NCI-H1417 treated with DMSO at 0.1 percent for 48 hours (cell line): Measurements from ENCODE around the gene RAB11FIP4.
"Not testable (repeated sequence)": the region's sequence is repeated elsewhere in the genome, so short reads cannot be mapped to it uniquely, and the experiment has no call there.

Experiments used
- DNase-seq: peaks from one replicate; lab custom pipeline; 2025; lab: John Stamatoyannopoulos, UW

The RAB11FIP4 gene, protein sequence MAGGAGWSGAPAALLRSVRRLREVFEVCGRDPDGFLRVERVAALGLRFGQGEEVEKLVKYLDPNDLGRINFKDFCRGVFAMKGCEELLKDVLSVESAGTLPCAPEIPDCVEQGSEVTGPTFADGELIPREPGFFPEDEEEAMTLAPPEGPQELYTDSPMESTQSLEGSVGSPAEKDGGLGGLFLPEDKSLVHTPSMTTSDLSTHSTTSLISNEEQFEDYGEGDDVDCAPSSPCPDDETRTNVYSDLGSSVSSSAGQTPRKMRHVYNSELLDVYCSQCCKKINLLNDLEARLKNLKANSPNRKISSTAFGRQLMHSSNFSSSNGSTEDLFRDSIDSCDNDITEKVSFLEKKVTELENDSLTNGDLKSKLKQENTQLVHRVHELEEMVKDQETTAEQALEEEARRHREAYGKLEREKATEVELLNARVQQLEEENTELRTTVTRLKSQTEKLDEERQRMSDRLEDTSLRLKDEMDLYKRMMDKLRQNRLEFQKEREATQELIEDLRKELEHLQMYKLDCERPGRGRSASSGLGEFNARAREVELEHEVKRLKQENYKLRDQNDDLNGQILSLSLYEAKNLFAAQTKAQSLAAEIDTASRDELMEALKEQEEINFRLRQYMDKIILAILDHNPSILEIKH

DNA sequence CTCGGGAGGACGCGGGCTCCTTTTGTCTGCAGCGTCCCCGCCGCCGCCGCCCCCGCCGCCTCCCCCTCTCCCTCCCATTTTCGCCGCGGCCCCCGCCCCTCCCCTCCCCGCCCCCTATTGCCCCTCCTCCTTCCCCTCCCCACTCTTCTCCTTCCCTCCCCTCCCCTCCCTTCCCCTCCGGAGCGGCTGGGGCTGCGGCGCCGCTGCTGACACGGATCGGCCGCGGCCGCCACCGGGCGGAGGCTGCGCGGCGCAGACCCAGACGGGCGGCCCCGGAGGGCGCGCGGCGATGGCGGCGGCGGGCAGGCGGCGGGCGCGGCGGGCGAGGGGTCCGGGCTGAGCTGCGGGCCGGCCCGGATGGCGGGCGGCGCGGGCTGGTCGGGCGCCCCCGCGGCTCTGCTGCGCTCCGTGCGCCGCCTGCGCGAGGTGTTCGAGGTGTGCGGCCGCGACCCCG, at the start of gene RAB11FIP4:
Gene RAB11FIP4 (plus strand): TSS at position 180 of the 454 bp plus-strand sequence. CDS start 178 bp downstream, at position 358.
- no peak for DNase-seq

- not testable (repeated sequence) for DNase-seq
Observed at GRCh38 chr17:31345191-31345747, 46.2 kb upstream of the RAB11FIP4 start.

GRCh38 chr17:31349454-31349853, 42.0 kb upstream of the RAB11FIP4 start:
- DNase-seq: no peak

GRCh38 chr17:31355935-31356334, 35.5 kb upstream of the RAB11FIP4 start:
- DNase-seq: no peak

- no peak for DNase-seq
Observed at GRCh38 chr17:31357091-31357490, 34.4 kb upstream of the RAB11FIP4 start.

GRCh38 chr17:31357839-31358394, 33.6 kb upstream of the RAB11FIP4 start:
- no peak for DNase-seq

- no peak for DNase-seq
Observed at GRCh38 chr17:31364012-31364411, 27.5 kb upstream of the RAB11FIP4 start.

- DNase-seq: no peak
Observed at GRCh38 chr17:31366088-31366487, 25.4 kb upstream of the RAB11FIP4 start.

- no peak for DNase-seq
Observed at GRCh38 chr17:31369266-31369665, 22.2 kb upstream of the RAB11FIP4 start.

DNA sequence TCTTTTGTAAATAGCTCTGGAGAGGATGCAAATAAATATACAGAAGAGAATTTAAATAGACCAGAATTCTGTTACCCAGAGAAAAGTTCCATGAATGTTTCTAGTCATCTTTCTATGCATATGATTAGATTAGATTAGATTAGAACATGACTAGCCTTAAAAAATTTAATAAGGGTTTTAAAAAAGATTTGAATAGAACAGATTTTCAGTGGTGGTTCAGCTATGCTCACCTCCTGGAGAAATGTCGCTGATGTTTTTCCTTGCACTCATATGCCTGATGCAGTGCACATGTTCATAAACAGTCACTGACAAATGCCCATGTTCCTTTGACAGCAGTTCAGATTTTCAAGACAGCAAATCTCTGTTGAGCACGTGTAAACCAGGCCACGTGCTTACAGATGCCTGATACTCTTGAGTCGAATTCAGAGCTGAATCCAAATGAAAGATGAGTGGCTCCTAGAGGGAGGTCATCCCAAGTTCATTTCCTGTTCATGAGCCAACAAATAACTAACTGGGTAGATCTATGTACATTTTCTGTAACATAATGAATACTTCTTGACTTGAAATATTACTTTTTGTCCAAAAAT, 19.9 kb upstream of the RAB11FIP4 start:
- DNase-seq: no peak

- DNase-seq: no peak
Observed at GRCh38 chr17:31373150-31374093, 18.1 kb upstream of the RAB11FIP4 start.

GRCh38 chr17:31374094-31374447, 17.4 kb upstream of the RAB11FIP4 start:
- DNase-seq: no peak

- no peak for DNase-seq
Observed at GRCh38 chr17:31374503-31374902, 17.0 kb upstream of the RAB11FIP4 start.

DNA sequence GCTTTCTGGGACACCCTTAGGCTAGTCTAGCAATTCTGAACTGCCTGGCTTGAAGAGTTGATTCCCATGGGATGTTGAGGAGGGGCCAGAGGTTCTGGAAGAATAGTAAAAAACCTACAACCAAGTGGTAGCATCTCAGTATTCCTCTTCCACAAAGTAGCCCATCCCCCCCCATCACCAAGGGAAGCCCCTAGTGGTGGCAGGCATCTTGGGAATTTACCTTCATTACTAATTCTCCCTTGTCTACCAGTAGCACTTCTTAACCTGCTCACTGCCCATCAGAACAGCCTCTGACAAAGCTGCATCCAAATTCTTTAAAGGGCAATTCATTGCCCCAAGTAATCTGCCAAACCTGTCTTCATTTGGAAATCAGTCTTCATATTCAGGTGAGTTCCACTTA, 12.8 kb upstream of the RAB11FIP4 start:
- DNase-seq: no peak

- DNase-seq: no peak
Observed at GRCh38 chr17:31379597-31380205, 11.8 kb upstream of the RAB11FIP4 start.

DNA sequence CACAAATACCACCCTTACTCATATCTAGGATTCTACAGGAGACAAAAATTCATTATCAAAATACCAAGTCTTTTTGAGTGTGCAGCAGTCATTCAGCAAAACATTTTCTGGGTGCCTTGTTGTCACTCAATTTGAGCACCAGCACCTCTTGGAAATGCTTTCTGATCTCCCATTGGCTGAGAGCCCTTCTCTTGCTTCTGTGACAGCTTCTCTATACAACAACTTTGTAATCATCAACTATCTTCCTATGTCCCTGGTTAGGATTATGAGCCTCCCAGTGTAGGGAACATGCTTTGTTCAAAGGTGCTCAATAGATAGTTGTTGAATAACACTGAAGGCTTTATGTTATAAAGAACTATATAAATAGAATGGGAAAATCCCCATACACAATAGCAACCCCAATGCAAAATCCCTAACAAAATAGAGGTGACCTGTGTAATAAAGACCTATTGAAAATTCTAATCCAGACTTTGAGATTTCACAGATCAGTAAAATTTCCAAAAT, 10.3 kb upstream of the RAB11FIP4 start:
- no peak for DNase-seq

GRCh38 chr17:31382668-31383275, 8.7 kb upstream of the RAB11FIP4 start:
- not testable (repeated sequence) for DNase-seq

DNA sequence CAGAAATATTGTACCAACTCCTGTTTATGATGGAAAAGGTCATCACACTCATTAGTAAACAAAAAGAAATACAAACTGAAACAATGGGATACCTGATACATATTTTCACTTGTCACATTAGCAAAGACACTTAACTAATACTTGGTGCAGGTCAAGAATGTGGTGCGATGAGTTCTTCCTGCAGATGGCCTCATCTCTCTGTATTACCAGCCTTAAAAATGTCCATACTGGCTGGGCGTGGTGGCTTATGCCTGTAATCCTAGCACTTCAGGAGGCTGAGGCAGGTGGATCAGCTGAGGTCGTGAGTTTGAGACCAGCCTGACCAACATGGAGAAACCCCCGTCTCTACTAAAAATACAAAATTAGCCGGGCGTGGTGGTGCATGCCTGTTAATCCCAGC, 8.0 kb upstream of the RAB11FIP4 start:
- DNase-seq: not testable (repeated sequence)

- DNase-seq: no peak
Observed at GRCh38 chr17:31385428-31386285, 5.8 kb upstream of the RAB11FIP4 start.
